K562 (cell line): Measurements from ENCODE around the gene NR1H2. TPM values are rescaled to one million over a fixed set of nuclear protein-coding genes. Genes with fewer than 3 reads are reported as not detected.

Source experiments
- ATF7 ChIP-seq: fragments of 450-650 bp; IDR thresholded peaks from 2 replicates; pipeline ENCODE4 v1.7.1; 2014; ENCODE audit warnings: mild to moderate bottlenecking, moderate library complexity
- CCNT2 ChIP-seq: IDR thresholded peaks from 2 replicates; pipeline ENCODE4 v1.6.1; 2011; ENCODE audit warnings: borderline replicate concordance, low read depth, mild to moderate bottlenecking, moderate library complexity, mixed read lengths, low read length; ENCODE audit not compliant: insufficient read length; ENCODE audit errors: extremely low read depth
- E2F8 ChIP-seq: fragments of 450-650 bp; IDR thresholded peaks from 2 replicates; pipeline ENCODE4 v1.7.1; 2018; ENCODE audit warnings: mild to moderate bottlenecking, low read depth; ENCODE audit not compliant: partially characterized antibody
- GATAD2A ChIP-seq: fragments of 450-650 bp; IDR thresholded peaks from 2 replicates; pipeline ENCODE4 v1.6.1; 2017
- SOX6 ChIP-seq: fragments of 450-650 bp; IDR thresholded peaks from 2 replicates; pipeline ENCODE4 v1.6.1; 2014; ENCODE audit warnings: mild to moderate bottlenecking
- SREBF1 ChIP-seq: fragments of 150-350 bp; IDR thresholded peaks from 2 replicates; pipeline ENCODE4 v1.6.1; 2014; ENCODE audit warnings: antibody characterized with exemption, low read depth, low read length, borderline replicate concordance
- YY1 ChIP-seq, 3 experiments: IDR thresholded peaks; 2 replicates each; pipeline ENCODE4 v1.6.1; 2011; ENCODE audit warnings: low read length in 2 of 3, mild to moderate bottlenecking in 2 of 3, moderate library complexity in 2 of 3, borderline replicate concordance in 1 of 3, control low read depth in 1 of 3, low read depth in 1 of 3; ENCODE audit not compliant: insufficient read depth in 3 of 3, insufficient replicate concordance in 2 of 3, control insufficient read depth in 1 of 3, insufficient read length in 1 of 3; ENCODE audit errors: extremely low read depth in 1 of 3
- ZEB2 ChIP-seq: fragments of 450-650 bp; IDR thresholded peaks from 2 replicates; pipeline ENCODE4 v1.6.1; 2016
- ZNF592 ChIP-seq: fragments of 450-650 bp; IDR thresholded peaks from 2 replicates; pipeline ENCODE4 v1.6.1; 2017; ENCODE audit warnings: antibody characterized with exemption, mild to moderate bottlenecking
- polyA plus RNA-seq, 8 experiments: library from polyadenylated mRNA; depleted of rRNA in 4 of 8; stranded (reverse) in 5 of 8; unstranded in 3 of 8; fragments of >200 nt; fragmentation: Nextera tagmentation in 2 of 8; fragmentation: Illumina TruSeq in 1 of 8; extraction: Ambion mirVana in 2 of 8; extraction: Trizol in 1 of 8; gene quantifications; 2 replicates each; pipeline versions ENCODE4 v1.2.1 to v1.2.3, GENCODE V29; 2011 to 2014; ENCODE audit warnings: inconsistent platforms in 1 of 8, missing spikeins in 1 of 8
- total RNA-seq, 7 experiments: library from RNA; depleted of rRNA in 6 of 7; stranded (reverse); fragments of >200 nt in 6 of 7; fragmentation: Illumina TruSeq in 2 of 7; extraction: Trizol in 2 of 7; gene quantifications; 2 replicates each; pipeline versions ENCODE4 v1.2.1 to v1.2.3, GENCODE V29; 2011 to 2021; ENCODE audit warnings: low replicate concordance in 1 of 7

The NR1H2 gene
- total and polyA plus RNA-seq, 9 of the 15 experiments (the other 6 are each of a cell fraction or from before 2014, with no cell fraction given): 0.11 to 73.8 (median 24.0) TPM

- TF ChIP-seq YY1 (IDR thresholded peaks at IDR 0.05; ENCODE audit: borderline replicate concordance in 1 of 3, control insufficient read depth in 1 of 3, extremely low read depth in 1 of 3, insufficient read depth in 3 of 3, insufficient read length in 1 of 3, insufficient replicate concordance in 2 of 3, low read depth in 1 of 3, low read length in 2 of 3) (peak in 1 of 3 experiments; percentile 39), SOX6 (peak; percentile 7; the same call in 1 of the 2 replicates), ZEB2 (peak; percentile 68), ATF7 (peak; percentile 81; the same call in 1 of the 2 replicates), CCNT2 (peak; percentile 77), E2F8 (peak; percentile 35), GATAD2A (0 out of 2 replicates have a peak, but pooled peaks have one; percentile 15), SREBF1 (peak; percentile 65; the same call in 1 of the 2 replicates), ZNF592 (no peak)
Measured at GRCh38 chr19:50333235-50333736, 43.0 kb upstream of the NR1H2 start (continued).
